ENCODE measurements around the gene NAT9. TPM values are rescaled to one million over a fixed set of nuclear protein-coding genes. Genes with fewer than 3 reads are reported as not detected.

NAT9 gene
- total RNA-seq, 6 experiments from 2014 or later = 10.0 to 23.0 (median 16.3) TPM

Small RNAs within 50 kb of the gene (microRNA-seq; reads per million reads assigned to microRNA genes)
- gene MIR3615 = 55.4 to 57.2 reads per million in 2 donors

Other genes with a start within 250 kb of the NAT9 start
- under 1 TPM; 0.07 to 0.33 (median 0.21) TPM for gene CD300LB, start 244.9 kb downstream of the NAT9 start, total RNA-seq
- gene CD300C, start 230.2 kb downstream of the NAT9 start, total RNA-seq = 1 to 10 TPM in 1 of 6 experiments, under 1 TPM in 5; 0.22 to 2.7 (median 0.41) TPM
- 1 to 10 TPM in 1 of 6 experiments, not detected in 5; 1.2 TPM for gene CD300H, start 208.8 kb downstream of the NAT9 start, total RNA-seq
- gene CD300LD, start 184.1 kb downstream of the NAT9 start, total RNA-seq = not detected
- gene CD300E, start 152.6 kb downstream of the NAT9 start, total RNA-seq = under 1 TPM; 0.07 to 0.91 (median 0.34) TPM
- 1 to 10 TPM in 2 of 6 experiments, under 1 TPM in 3, not detected in 1; 0.44 to 2.6 (median 0.74) TPM for gene CD300LF, start 63.4 kb downstream of the NAT9 start, total RNA-seq
- gene RAB37, start 39.1 kb downstream of the NAT9 start, total RNA-seq = 10 to 100 TPM in 3 of 6 experiments, 1 to 10 TPM in 3; 5.0 to 14.4 (median 9.0) TPM
- 100 to 1,000 TPM; 105 to 218 (median 161) TPM for gene NHERF1, start 27.7 kb downstream of the NAT9 start, total RNA-seq
- under 1 TPM in 2 of 6 experiments, not detected in 4; 0.10 to 0.13 TPM for gene GRIN2C, start 83.5 kb upstream of the NAT9 start, total RNA-seq
- gene FDXR, start 96.6 kb upstream of the NAT9 start, total RNA-seq = 10 to 100 TPM in 2 of 6 experiments, 1 to 10 TPM in 4; 7.7 to 18.7 (median 8.6) TPM
- gene FADS6, start 117.3 kb upstream of the NAT9 start, total RNA-seq = 1 to 10 TPM; 2.1 to 6.1 (median 3.7) TPM
- gene USH1G, start 146.9 kb upstream of the NAT9 start, total RNA-seq = not detected
- not detected for gene OTOP2, start 147.9 kb upstream of the NAT9 start, total RNA-seq
- gene OTOP3, start 159.6 kb upstream of the NAT9 start, total RNA-seq = not detected
- gene HID1, start 196.4 kb upstream of the NAT9 start, total RNA-seq = 1 to 10 TPM; 3.5 to 6.6 (median 4.5) TPM
- 1 to 10 TPM in 4 of 6 experiments, under 1 TPM in 2; 0.64 to 2.3 (median 1.4) TPM for gene CDR2L, start 211.3 kb upstream of the NAT9 start, total RNA-seq
- 100 to 1,000 TPM in 1 of 6 experiments, 10 to 100 TPM in 5; 23.7 to 112 (median 28.1) TPM for gene MRPL58, start 236.3 kb upstream of the NAT9 start, total RNA-seq

All from right lobe of liver (tissue), 5 donors.